SU-DHL-6 (cell line): ENCODE data around the gene TMEM231.

ENCODE experiments used
- CTCF ChIP-seq: fragments of 200-600 bp; sonication (generic); IDR thresholded peaks from one replicate; pipeline ENCODE4 v1.5.1; 2017; ENCODE audit warnings: antibody characterized with exemption, mild to moderate bottlenecking, low read length, moderate library complexity; ENCODE audit not compliant: insufficient read depth, poor library complexity, severe bottlenecking
- EZH2phosphoT487 ChIP-seq: fragments of 200-600 bp; sonication (generic), shearing (Covaris generic); conservative IDR thresholded peaks from 2 replicates; pipeline ENCODE4 v1.6.1; 2018; ENCODE audit warnings: mild to moderate bottlenecking, antibody characterized with exemption, low read length, moderate library complexity, mixed read lengths

GRCh38 chr16:75556431-75556950, 439 bp upstream of the TMEM231 start:
- TF ChIP-seq CTCF = no peak
- no peak for TF ChIP-seq EZH2phosphoT487
